Activated T-helper 2 cell treated with anti-CD3 and anti-CD28 coated beads, Interferon-gamma antibody, Interleukin-2, Interleukin-4, amounts not matched to agents 10 μg/mL and 5 μg/mL and 100 μg/mL, durations not matched to agents 14 hours and 24 hours and 36 hours (primary cell): ENCODE measurements around the gene TMPRSS6. TPM values are rescaled to one million over a fixed set of nuclear protein-coding genes. Genes with fewer than 3 reads are reported as not detected.

ENCODE experiments used
- DNase-seq: peaks from one replicate; pipeline ENCODE4 v3.0.0; 2021; ENCODE audit warnings: low spot score
- H3K27ac Mint-ChIP-seq: one replicate; pipeline ENCODE4 v1.8.0; 2021; ENCODE audit warnings: mixed read lengths
- H3K27me3 Mint-ChIP-seq: one replicate; pipeline ENCODE4 v1.8.0; 2021; ENCODE audit warnings: low read depth, mixed read lengths
- H3K36me3 Mint-ChIP-seq: one replicate; pipeline ENCODE4 v1.8.0; 2021; ENCODE audit warnings: low read depth, mixed read lengths
- H3K4me1 Mint-ChIP-seq: one replicate; pipeline ENCODE4 v1.8.0; 2021; ENCODE audit warnings: low read depth, mixed read lengths
- H3K4me3 Mint-ChIP-seq: one replicate; pipeline ENCODE4 v1.8.0; 2021; ENCODE audit warnings: low read depth, mild to moderate bottlenecking, moderate library complexity, mixed read lengths
- H3K9me3 Mint-ChIP-seq: one replicate; pipeline ENCODE4 v1.8.0; 2021; ENCODE audit warnings: mixed read lengths
- intact Hi-C: fragments of 100-400 bp; cut with micrococcal nuclease; formaldehyde crosslinking; loops from one replicate; pipeline ENCODE4 v1.15.1; 2023
- total RNA-seq: library from RNA; stranded (reverse); gene quantifications from 2 replicates; pipeline ENCODE4 v1.2.3, GENCODE V29; 2022

The TMPRSS6 gene
- total RNA-seq, 1 donor from 2014 or later: 9.2 TPM

GRCh38 chr22:37043828-37044538 lies 65.5 kb downstream of the TMPRSS6 start:
- Mint-ChIP-seq H3K4me3 (no peak overlapping the region), H3K36me3 (no peaks in the 10 kb centered on the region), H3K9me3 (no peaks in the 10 kb centered on the region), H3K27ac (no peak overlapping the region), H3K27me3 (no peaks in the 10 kb centered on the region), H3K4me1 (peaks cover 15% of the 10 kb centered on the region)
- intact Hi-C loops: loop anchor here (10.0 kb wide), 1 partner anchor 259 kb away; no protein-coding TSS in a partner anchor
- DNase-seq: peak; percentile 45

- H3K36me3 Mint-ChIP-seq: no peaks in the 10 kb centered on the region
- H3K4me1 Mint-ChIP-seq: peaks cover 15% of the 10 kb centered on the region
- intact Hi-C loops: loop anchor here (10.0 kb wide), 1 partner anchor 259 kb away; no protein-coding TSS in a partner anchor
- no peak overlapping the region for H3K27ac Mint-ChIP-seq
- no peak for DNase-seq
- no peaks in the 10 kb centered on the region for H3K9me3 Mint-ChIP-seq
- H3K27me3 Mint-ChIP-seq: no peaks in the 10 kb centered on the region
- H3K4me3 Mint-ChIP-seq: no peak overlapping the region
These were observed 66.2 kb downstream of the TMPRSS6 start for GRCh38 chr22:37043209-37043827.

- Mint-ChIP-seq H3K27me3 (no peaks in the 10 kb centered on the region), H3K36me3 (no peaks in the 10 kb centered on the region), H3K4me1 (peaks cover 10% of the 10 kb centered on the region), H3K4me3 (no peak overlapping the region), H3K9me3 (no peaks in the 10 kb centered on the region), H3K27ac (no peak overlapping the region)
- intact Hi-C loops: no loop called here
- no peak for DNase-seq
These were observed 70.0 kb downstream of the TMPRSS6 start for GRCh38 chr22:37039466-37039865.

- intact Hi-C loops: no loop called here
- no peak overlapping the region for H3K27ac Mint-ChIP-seq
These were observed 71.8 kb downstream of the TMPRSS6 start for GRCh38 chr22:37037669-37038068.

GRCh38 chr22:37036655-37037377 lies 72.7 kb downstream of the TMPRSS6 start:
- intact Hi-C loops: no loop called here
- no peak overlapping the region for H3K27ac Mint-ChIP-seq
- H3K9me3 Mint-ChIP-seq: no peaks in the 10 kb centered on the region
- no peaks in the 10 kb centered on the region for H3K36me3 Mint-ChIP-seq
- peaks cover 10% of the 10 kb centered on the region for H3K4me1 Mint-ChIP-seq
- H3K27me3 Mint-ChIP-seq: no peaks in the 10 kb centered on the region
- DNase-seq: no peak
- no peak overlapping the region for H3K4me3 Mint-ChIP-seq

More at GRCh38 chr22:37037669-37038068, 71.8 kb downstream of the TMPRSS6 start:
- no peak for DNase-seq
- peaks cover 10% of the 10 kb centered on the region for H3K4me1 Mint-ChIP-seq
- H3K9me3 Mint-ChIP-seq: no peaks in the 10 kb centered on the region
- no peak overlapping the region for H3K4me3 Mint-ChIP-seq
- H3K36me3 Mint-ChIP-seq: no peaks in the 10 kb centered on the region
- H3K27me3 Mint-ChIP-seq: no peaks in the 10 kb centered on the region

GRCh38 chr22:37033605-37034430 lies 75.7 kb downstream of the TMPRSS6 start:
- no peak overlapping the region for H3K27ac Mint-ChIP-seq
- H3K36me3 Mint-ChIP-seq: no peaks in the 10 kb centered on the region
- intact Hi-C loops: no loop called here
- H3K27me3 Mint-ChIP-seq: no peaks in the 10 kb centered on the region
- H3K9me3 Mint-ChIP-seq: no peaks in the 10 kb centered on the region
- H3K4me3 Mint-ChIP-seq: no peak overlapping the region
- DNase-seq: no peak
- H3K4me1 Mint-ChIP-seq: no peaks in the 10 kb centered on the region

GRCh38 chr22:37032535-37033460 lies 76.7 kb downstream of the TMPRSS6 start:
- no peaks in the 10 kb centered on the region for H3K9me3 Mint-ChIP-seq
- no peak for DNase-seq
- no peak overlapping the region for H3K4me3 Mint-ChIP-seq
- intact Hi-C loops: no loop called here
- no peak overlapping the region for H3K27ac Mint-ChIP-seq
- no peaks in the 10 kb centered on the region for H3K36me3 Mint-ChIP-seq
- H3K27me3 Mint-ChIP-seq: no peaks in the 10 kb centered on the region
- H3K4me1 Mint-ChIP-seq: no peaks in the 10 kb centered on the region

- intact Hi-C loops: no loop called here
- Mint-ChIP-seq H3K9me3 (no peaks in the 10 kb centered on the region), H3K4me1 (no peaks in the 10 kb centered on the region), H3K27me3 (no peaks in the 10 kb centered on the region), H3K36me3 (no peaks in the 10 kb centered on the region), H3K4me3 (no peak overlapping the region), H3K27ac (no peak overlapping the region)
- no peak for DNase-seq
These were observed 77.4 kb downstream of the TMPRSS6 start for GRCh38 chr22:37032134-37032534.

GRCh38 chr22:37030560-37031281 lies 78.8 kb downstream of the TMPRSS6 start:
- H3K9me3 Mint-ChIP-seq: no peaks in the 10 kb centered on the region
- DNase-seq: no peak
- H3K4me1 Mint-ChIP-seq: no peaks in the 10 kb centered on the region
- H3K36me3 Mint-ChIP-seq: peaks cover 3% of the 10 kb centered on the region
- H3K4me3 Mint-ChIP-seq: no peak overlapping the region
- no peaks in the 10 kb centered on the region for H3K27me3 Mint-ChIP-seq
- intact Hi-C loops: no loop called here
- no peak overlapping the region for H3K27ac Mint-ChIP-seq

- intact Hi-C loops: no loop called here
- Mint-ChIP-seq H3K27ac (no peak overlapping the region), H3K27me3 (no peaks in the 10 kb centered on the region), H3K4me3 (no peak overlapping the region), H3K36me3 (peaks cover 8% of the 10 kb centered on the region), H3K9me3 (no peaks in the 10 kb centered on the region), H3K4me1 (peaks cover 3% of the 10 kb centered on the region)
- no peak for DNase-seq
These were observed 80.5 kb downstream of the TMPRSS6 start for GRCh38 chr22:37028692-37029674.
